Hepatic stellate cell (primary cell): Measurements from ENCODE around the gene GAS7.
"Not testable (repeated sequence)": the region's sequence is repeated elsewhere in the genome, so short reads cannot be mapped to it uniquely, and the experiment has no call there.

ENCODE experiments used
- DNase-seq: peaks from one replicate; pipeline ENCODE4 v3.0.0; 2011; ENCODE audit warnings: low spot score

Gene GAS7

DNA sequence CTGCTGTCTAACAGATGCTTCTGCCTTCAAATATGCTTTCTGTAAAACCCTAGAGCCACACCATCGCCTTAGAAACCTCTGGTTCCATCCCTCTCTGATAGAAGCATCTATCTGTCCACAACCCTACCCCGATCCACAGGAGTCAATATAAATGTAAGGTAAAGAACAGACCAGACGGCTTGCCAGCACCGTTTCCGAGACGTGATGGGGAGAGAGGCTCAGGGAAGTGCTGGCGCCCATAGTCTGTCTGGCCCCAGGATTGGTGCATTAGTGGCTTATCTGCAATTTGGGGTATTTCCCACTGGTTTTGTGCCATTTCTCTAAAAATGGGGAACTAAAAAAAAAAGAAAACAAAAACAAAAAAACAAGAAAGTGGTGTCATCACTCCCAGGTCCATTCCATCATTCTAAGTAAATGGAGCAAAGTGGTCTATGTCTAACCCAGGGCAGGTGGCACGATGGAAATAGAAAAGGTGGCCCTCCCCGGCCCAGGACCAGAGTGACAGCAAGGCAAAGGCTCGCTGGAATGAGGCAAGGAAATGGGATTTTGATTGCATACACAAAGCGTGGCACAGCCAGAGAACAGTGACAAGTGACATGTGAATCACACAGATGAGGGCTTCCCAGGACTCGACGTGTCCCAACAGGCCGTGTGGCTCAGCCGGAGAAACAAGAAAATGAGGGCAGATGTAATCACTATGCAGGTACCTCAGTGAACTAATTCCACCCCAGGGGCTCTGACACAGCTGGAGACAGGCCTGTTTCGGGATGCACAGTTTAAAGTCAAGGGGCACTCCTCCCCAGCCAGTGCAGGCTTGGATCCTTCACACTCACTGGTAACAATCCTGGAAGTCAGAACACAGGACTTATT lies 125.6 kb downstream of the GAS7 start:
- no peak for DNase-seq

- DNase-seq: no peak
Measured at GRCh38 chr17:10072086-10072485, 126.3 kb downstream of the GAS7 start.

DNA sequence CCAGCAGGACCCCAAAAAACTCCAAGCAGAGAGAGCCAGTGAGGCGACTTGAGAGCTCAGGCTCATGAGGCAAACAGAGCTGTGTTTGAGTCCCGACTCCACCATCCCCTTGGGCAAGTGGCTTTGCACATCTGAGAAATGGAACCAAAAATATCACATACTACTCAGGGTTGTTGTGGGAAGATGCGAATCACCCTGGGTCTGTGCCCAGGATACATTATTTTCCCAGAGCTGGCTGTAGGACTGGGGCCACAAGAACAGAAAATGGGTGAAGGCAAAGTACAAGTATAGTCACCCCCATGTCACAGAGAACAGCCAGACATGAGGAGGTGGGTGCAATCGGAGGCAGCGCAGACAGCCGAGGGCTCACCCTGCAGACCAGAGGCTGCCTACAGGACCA lies 127.3 kb downstream of the GAS7 start:
- DNase-seq: no peak

- DNase-seq: no peak
Measured at GRCh38 chr17:10070690-10071089, 127.7 kb downstream of the GAS7 start.

DNA sequence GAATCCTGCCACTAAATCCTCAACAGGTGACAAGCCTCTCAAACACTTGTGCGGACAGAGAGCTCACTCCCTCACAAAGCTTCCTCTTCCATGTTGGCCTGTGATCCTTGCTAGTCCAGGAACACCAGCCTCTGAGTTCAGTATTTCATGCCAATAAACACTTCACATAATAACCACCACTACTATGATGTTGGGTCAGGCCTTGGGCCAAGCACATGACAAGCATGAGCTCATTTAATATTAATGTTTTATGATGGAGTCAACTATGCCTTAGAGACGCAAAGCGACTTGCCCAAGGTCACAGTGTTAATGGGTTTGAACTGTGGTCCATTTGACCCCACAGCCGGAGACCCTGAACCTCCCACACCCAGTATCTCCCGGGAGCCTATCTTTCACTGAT lies 129.1 kb downstream of the GAS7 start:
- no peak for DNase-seq

DNA sequence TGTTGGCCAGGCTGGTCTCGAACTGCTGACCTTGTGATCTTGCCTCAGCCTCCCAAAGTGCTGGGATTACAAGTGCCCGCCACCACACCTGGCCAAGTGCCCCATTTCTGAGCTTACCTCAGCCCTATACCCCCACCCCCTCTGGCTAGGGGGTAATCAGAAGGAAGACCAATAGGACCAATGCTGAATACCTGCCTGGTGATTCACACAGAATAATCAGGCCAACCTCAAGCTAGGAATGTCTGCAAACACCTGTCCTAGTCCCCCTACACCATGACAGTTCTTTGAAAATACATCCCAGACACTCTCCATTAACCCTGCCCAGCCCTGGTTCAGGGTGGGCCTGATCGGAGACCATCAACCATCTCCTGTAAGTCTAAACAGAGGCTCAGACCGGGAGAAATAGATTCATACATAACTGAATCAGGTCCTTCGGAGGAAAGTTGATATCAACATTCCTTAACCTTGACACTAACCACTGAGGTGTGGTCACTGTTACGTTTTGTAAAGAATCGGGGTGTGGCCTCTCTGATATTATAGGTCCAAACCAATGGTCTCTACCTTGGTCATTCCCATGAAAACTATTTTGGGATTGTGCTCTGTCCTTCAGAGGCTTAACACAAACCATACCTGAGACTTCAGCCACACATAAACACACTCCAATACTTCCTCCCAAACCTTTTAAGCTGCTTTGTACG lies 130.8 kb downstream of the GAS7 start:
- DNase-seq: no peak

DNA sequence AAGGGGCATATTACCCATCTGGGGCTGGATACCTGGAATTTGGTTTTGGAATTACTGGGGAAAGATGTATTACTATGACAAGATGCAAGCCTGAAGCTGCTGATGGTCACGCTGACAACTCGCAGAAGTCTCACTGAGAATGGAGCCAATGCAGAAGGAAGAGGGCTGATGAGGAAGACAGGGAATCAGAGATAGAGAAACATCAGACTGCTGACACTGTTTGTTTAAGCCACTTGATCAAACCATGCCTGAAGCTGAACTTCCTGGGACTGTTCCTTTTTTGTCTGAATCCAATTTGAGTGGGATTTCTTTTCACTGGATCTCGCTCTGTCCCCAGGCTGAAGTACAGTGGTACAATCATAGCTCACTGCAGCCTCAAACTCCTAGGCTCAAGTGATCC lies 133.9 kb downstream of the GAS7 start:
- no peak for DNase-seq

- no peak for DNase-seq
Measured at GRCh38 chr17:10063730-10064241, 134.6 kb downstream of the GAS7 start.

DNA sequence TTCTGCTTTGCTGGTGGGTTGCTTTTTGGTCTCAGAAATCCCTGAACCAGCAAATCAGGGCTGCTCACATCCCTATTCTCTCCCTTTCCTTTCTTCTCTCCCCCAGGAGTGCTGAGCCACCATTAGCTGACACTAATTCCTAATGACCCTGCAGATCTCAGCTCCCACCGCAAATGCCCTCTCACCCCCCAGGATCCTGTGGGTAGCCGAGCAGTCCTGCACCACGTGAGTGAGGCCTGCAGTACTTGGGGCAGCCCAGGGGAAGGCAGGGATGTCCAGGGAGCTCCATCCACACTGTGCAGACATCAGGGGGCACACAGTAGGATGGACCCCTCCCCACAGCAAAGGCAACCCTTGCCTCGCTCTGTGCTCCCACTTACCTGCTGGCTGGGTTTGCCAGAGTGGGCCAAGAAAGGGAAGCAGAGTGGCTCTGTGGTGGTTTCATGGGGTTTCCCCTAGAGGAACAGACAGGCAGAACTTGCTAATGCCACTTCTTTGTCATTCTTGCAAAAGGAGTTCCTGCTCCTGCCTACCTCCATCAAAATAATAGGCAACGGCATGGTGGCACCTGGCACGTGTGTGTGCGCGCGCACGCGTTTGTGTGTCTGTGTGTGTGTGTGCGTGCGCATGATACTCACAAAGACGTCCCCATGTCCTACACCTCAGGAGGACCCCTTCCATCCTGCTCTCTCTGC lies 135.6 kb downstream of the GAS7 start:
- no peak for DNase-seq

- DNase-seq: no peak
Measured at GRCh38 chr17:10061111-10061845, 137.1 kb downstream of the GAS7 start.

GRCh38 chr17:10060526-10060925 lies 137.9 kb downstream of the GAS7 start:
- no peak for DNase-seq

DNA sequence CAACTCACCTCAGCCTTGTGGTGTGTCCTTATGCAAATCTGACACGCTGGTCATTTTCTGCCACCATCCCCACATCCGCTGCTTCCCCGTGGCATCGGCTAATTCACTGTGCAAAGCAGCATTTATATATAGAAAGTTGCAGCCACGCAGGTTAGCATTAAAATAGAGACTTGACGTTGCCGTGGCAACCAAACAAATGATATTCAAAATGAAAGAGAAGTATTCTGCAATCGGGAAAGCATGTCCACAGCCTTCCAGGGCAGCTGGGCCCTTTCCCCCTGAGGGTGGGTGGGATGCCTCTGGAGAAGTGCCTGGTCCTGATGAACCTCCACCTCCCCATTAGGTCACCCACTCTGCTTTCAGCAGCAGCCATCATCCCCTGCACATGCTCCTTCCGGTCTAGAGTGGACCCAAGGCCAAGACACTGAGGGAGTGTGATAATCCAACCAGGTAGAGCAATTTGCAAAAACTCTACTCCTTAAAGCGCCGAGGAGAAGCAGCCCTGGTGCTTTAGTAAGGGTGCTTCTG lies 138.7 kb downstream of the GAS7 start:
- no peak for DNase-seq

- no peak for DNase-seq
Measured at GRCh38 chr17:10058921-10059683, 139.3 kb downstream of the GAS7 start.

GRCh38 chr17:10057466-10057865 lies 140.9 kb downstream of the GAS7 start:
- not testable (repeated sequence) for DNase-seq

GRCh38 chr17:10055262-10055975 lies 143.0 kb downstream of the GAS7 start:
- DNase-seq: no peak

DNA sequence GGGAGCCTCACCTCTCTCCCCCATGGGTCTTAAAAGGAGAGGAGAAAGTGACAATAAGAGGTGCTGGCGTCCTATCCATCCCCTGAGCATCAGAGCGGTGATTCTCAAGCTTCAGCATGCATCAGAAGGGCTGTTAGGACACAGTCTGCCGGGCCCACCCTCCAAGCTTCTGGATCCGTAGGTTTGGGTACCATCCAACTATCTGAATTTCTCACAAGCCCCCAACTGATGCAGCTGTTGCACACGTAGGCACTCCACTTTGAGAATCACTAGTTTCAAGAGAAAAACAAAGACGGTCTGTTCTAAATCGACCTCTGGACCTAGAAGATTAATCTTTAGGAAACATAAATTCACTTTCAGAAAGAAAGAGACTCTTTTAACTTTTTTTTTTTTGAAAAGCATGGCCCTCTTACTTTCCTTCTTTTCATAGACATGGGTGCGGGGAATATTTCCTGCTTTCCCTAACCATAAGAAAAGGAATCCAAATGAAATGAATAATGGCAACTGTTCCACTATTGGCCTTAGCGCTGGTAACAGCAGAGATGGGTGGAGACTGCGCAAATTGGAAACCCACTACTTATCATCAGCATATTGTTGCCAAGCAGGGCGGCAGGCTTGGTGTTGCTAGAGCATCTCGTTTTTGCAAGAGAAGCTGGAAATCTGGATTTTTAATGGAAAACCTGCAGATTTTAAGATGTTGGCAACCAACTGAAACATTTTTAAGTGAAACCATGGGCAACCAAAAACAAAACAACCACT lies 144.4 kb downstream of the GAS7 start:
- DNase-seq: no peak

DNA sequence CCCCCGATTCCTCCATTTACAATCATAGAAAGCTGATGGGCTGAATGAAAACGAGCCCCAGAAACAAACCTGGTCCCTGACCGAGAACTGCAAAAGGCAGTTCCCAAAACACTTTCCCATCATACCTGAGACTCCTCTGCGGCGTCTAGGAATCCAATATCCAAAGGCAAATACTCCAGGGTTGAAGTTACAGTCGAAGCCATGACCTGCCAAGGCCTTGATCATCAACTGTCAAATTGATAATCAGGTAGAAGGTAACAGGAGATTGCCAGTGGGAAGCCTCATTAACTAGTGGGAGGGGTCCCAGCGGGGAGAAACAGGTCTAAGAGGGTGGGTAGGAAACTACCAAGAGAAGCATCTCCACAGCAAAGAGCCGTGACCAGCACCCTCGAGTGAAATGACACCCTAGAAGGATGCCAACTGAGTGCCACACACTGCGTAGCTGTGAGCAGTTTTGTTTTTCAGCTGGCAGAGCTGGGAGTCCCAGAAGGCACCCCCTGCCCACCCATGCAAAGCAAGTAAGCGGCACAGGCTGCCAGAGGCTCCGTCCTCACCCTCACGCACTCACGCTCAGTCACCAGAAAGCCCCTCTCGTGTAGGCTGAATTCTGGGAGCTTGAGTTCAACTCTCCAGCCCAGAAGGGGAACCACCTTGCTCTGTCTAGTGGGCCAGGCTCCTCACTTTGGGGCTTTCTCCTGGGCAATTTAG lies 146.1 kb downstream of the GAS7 start:
- no peak for DNase-seq

DNA sequence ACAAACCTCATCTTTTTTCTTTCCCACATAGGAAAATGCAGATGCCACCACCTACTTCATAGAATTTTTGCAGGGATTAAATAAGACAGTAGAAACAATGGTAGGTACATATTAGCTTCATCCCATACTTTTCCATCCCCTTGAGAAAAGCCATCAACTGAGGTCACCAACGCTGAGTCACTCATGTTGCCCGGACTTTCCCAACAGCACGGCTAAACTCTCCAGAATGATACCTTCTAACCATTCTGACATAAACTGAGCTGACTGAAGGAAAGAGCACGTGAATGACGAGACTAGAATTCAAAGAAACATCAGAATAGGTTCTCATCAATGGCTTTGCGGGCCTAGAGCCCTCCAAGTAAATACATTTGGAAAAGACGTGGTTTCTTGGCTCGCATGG lies 147.3 kb downstream of the GAS7 start:
- DNase-seq: no peak

GRCh38 chr17:10050597-10051101 lies 147.8 kb downstream of the GAS7 start:
- no peak for DNase-seq
